ENCODE measurements around the gene LAMC1.
"Not testable (repeated sequence)": the region's sequence is repeated elsewhere in the genome, so short reads cannot be mapped to it uniquely, and the experiment has no call there.

GRCh38 chr1:183150032-183150431, 126.8 kb downstream of the LAMC1 start:
- not testable (repeated sequence) for TF ChIP-seq EZH2phosphoT487 (IDR thresholded peaks at IDR 0.05; ENCODE audit: low read depth, severe bottlenecking, unreplicated experiment); CTCF (IDR thresholded peaks at IDR 0.05; ENCODE audit: poor library complexity)

Data from hepatocyte (in vitro differentiated cells).